Rectal smooth muscle tissue (tissue), 1 donor: ENCODE results near the gene OR2T1.

Experiments
- H3K27ac ChIP-seq: one replicate; pipeline ENCODE4 v1.7.0; 2013; ENCODE audit warnings: low read depth, low read length, inconsistent platforms
- H3K27me3 ChIP-seq: one replicate; pipeline ENCODE4 v1.7.0; 2013; ENCODE audit warnings: low read length; ENCODE audit not compliant: control insufficient read depth, insufficient read depth
- H3K36me3 ChIP-seq: one replicate; pipeline ENCODE4 v1.7.0; 2013; ENCODE audit warnings: low read length; ENCODE audit not compliant: control insufficient read depth, insufficient read depth
- H3K4me1 ChIP-seq: one replicate; pipeline ENCODE4 v1.7.0; 2013; ENCODE audit warnings: low read length; ENCODE audit not compliant: control insufficient read depth, insufficient read depth
- H3K4me3 ChIP-seq: one replicate; pipeline ENCODE4 v1.7.0; 2013; ENCODE audit warnings: low read length
- H3K9ac ChIP-seq: one replicate; pipeline ENCODE4 v1.7.0; 2013; ENCODE audit warnings: low read length

The OR2T1 gene, protein sequence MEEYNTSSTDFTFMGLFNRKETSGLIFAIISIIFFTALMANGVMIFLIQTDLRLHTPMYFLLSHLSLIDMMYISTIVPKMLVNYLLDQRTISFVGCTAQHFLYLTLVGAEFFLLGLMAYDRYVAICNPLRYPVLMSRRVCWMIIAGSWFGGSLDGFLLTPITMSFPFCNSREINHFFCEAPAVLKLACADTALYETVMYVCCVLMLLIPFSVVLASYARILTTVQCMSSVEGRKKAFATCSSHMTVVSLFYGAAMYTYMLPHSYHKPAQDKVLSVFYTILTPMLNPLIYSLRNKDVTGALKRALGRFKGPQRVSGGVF

DNA sequence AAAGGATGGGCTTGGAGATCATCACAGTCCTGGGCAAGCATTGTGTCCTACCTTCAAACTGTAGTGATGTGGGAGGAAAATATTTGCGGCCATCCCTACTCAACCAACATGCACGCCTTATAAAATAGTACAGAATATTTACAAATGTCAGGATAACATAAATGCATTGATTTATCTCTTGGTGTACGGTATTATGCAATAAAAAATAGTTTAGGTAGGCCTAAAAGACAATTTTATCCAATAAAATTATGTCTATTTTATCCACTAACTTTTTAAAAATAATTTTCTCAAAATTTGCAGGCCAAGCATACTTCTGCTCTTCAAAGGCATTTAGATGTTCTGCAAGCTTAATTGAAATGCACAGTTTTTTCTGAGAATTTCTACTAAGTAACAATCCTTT, at the start of gene OR2T1:
TSS of gene OR2T1 (plus strand) at position 301 of the 400 bp plus-strand sequence. CDS start 3,100 bp downstream, outside the sequence.
- H3K4me1 ChIP-seq = no peaks in the 10 kb centered on the region
- no peak within 1 kb of the TSS for H3K4me3 ChIP-seq
- H3K9ac ChIP-seq = no peak within 1 kb of the TSS
- H3K27me3 ChIP-seq = no peaks in the 10 kb centered on the region
- no peak within 1 kb of the TSS for H3K27ac ChIP-seq
- H3K36me3 ChIP-seq = no peaks in the 10 kb centered on the region

DNA sequence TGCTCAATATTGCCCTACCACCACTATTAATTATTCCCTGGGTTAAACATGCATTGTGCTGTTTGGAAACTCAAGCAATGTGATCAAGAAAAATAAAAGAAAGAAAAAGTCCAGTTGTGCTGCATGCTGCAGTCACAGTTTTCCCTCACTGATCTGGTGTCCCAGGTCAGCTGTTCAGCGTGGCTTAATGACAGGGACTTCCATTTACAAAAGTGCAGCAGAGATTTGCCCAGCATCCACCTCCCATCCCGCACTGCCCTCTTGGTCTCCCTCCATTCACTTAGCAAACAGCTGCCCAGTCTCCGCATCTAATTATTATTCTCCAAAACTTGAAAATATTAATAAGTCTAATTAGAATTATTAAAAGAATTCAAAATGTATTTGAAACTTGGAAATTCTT, 43.4 kb upstream of the OR2T1 start:
- Histone ChIP-seq H3K9ac (no peak overlapping the region), H3K27me3 (no peaks in the 10 kb centered on the region), H3K4me1 (no peaks in the 10 kb centered on the region), H3K27ac (no peak overlapping the region), H3K36me3 (no peaks in the 10 kb centered on the region), H3K4me3 (no peak overlapping the region)

DNA sequence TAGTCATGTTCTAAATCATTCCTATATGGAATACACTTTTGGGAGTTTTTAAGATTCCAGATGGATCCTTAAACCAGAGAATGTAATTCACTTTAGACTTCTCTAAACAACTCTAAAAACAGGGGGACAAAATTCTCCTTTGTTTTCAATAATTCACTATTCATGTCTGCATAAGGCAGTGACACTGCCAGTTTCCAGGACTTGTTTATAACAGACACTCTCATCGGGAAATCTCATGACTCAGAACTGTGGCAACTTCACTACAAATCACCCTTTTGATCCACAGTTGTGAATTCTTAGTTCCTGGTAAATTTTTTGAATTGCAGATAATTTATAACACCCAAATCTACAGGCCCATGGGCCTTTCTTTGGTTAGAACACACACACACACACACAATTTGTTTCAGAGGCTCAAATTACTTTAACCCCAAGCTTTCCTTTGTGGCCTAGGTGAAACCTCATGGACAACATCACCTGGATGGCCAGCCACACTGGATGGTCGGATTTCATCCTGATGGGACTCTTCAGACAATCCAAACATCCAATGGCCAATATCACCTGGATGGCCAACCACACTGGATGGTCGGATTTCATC, 41.6 kb upstream of the OR2T1 start, which contains the start of gene OR2T4:
TSS of gene OR2T4 (plus strand) at position 545 of the 595 bp plus-strand sequence. CDS start at position 545, 0 bp downstream.
- Histone ChIP-seq H3K4me3 (no peak within 1 kb of the TSS), H3K36me3 (no peaks in the 10 kb centered on the region), H3K27ac (no peak within 1 kb of the TSS), H3K27me3 (no peaks in the 10 kb centered on the region), H3K9ac (no peak within 1 kb of the TSS), H3K4me1 (no peaks in the 10 kb centered on the region)

DNA sequence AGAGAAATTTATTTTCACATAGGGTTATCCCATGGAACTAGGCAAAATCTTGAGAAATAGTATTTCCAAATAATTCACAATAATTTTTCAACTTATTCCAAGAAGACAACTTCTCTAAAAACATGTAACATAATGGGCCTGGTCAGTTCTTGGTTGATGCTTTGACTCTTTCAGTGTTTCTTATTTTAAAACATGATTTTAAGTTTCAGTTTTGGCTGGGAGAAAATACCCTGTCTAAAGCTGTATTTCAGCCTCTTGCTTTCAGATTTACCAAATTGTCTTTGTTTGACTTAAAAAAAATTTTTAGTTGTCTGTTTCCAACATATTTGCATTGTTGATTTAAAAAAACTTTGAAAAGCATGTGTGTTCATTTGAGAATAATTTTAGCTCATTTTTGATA, 36.2 kb upstream of the OR2T1 start:
- Histone ChIP-seq H3K36me3 (no peaks in the 10 kb centered on the region), H3K4me3 (no peak overlapping the region), H3K4me1 (no peaks in the 10 kb centered on the region), H3K27me3 (no peaks in the 10 kb centered on the region), H3K9ac (no peak overlapping the region), H3K27ac (no peak overlapping the region)

DNA sequence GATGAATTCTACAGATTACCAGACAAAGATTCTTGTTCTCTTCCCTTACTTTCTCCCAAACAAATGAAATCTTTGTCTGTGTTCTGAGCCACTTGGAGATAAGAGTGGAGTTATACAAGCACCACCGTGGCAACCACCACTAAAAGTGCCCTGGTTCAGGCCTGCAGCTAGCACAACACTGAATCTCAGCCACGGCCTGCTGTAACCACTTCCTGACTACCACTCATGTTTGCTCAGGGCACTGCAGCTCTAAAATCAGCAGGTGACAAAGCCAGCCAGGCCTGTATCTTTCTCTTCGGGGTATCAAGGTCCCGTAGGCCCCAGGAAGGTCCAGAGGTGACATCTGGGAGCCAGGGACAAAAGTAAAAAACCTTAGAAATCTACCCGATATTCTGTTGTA, 30.5 kb upstream of the OR2T1 start:
- Histone ChIP-seq H3K27me3 (no peaks in the 10 kb centered on the region), H3K9ac (no peak overlapping the region), H3K4me1 (no peaks in the 10 kb centered on the region), H3K4me3 (no peak overlapping the region), H3K27ac (no peak overlapping the region), H3K36me3 (no peaks in the 10 kb centered on the region)

DNA sequence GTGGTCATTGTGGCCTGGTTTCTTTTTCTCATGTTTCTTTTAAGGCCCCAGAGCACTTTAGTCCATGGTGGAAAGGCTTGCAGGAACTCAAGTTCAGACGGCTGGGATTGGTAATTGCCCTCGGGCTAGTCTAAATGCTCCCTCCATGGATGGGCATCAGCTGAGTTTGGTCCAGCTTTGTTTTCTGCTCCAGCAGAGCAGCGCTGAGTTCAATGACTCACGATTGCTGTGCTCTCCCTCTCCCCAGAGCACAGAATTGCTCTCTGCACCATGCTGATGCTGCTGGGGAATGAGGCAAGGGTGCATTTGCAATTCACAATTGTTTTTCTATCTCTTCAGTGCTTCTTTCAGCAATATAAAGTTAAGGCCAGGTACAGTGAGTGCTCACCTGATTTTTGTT, 29.1 kb upstream of the OR2T1 start:
- H3K4me3 ChIP-seq = no peak overlapping the region
- H3K27me3 ChIP-seq = no peaks in the 10 kb centered on the region
- no peaks in the 10 kb centered on the region for H3K4me1 ChIP-seq
- no peak overlapping the region for H3K9ac ChIP-seq
- H3K27ac ChIP-seq = no peak overlapping the region
- no peaks in the 10 kb centered on the region for H3K36me3 ChIP-seq

DNA sequence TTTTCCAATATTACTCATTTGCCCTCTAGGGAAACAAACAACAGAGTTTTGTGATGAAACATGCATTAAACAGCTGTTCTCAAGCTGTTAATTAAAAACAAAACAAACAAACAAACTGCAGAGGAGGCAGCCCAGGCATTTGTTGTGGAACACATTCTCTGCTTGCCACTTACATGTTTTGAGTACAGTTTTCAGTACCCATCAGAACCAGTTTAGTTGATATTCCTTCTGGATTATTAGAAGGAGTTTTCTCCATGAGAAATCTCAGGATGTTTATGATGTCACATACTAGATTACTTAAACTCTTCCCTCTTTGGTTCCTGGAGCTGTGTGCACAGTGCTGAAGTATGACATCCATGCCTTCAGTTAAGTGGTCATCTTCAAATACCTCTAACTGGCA, 27.4 kb upstream of the OR2T1 start, which contains the start of gene OR2T6:
TSS of gene OR2T6 (plus strand) at position 301 of the 400 bp plus-strand sequence. CDS start 11,863 bp downstream, outside the sequence.
- Histone ChIP-seq H3K9ac (no peak within 1 kb of the TSS), H3K27me3 (no peaks in the 10 kb centered on the region), H3K4me3 (no peak within 1 kb of the TSS), H3K27ac (no peak within 1 kb of the TSS), H3K4me1 (no peaks in the 10 kb centered on the region), H3K36me3 (no peaks in the 10 kb centered on the region)

DNA sequence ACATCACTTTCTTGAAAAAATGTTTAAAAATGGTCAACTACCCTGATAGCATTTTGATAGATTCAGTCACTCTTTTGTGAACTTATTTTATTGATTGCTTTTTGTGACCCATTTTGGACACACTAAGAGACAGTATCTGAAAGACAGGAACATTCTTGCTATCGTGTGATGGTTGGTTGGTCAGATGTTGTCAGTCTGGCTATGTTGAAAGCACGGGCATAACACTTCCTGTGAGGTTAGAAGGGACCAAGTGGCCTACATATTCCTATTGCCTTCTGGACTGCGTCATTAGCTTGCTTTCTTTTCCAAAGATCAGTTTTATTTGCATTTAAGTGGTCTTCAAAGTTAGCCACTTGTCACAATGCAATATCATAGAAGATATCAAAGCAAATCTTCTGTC, 25.9 kb upstream of the OR2T1 start:
- H3K27me3 ChIP-seq = no peaks in the 10 kb centered on the region
- H3K9ac ChIP-seq = no peak overlapping the region
- H3K4me3 ChIP-seq = no peak overlapping the region
- no peak overlapping the region for H3K27ac ChIP-seq
- H3K4me1 ChIP-seq = no peaks in the 10 kb centered on the region
- H3K36me3 ChIP-seq = no peaks in the 10 kb centered on the region

DNA sequence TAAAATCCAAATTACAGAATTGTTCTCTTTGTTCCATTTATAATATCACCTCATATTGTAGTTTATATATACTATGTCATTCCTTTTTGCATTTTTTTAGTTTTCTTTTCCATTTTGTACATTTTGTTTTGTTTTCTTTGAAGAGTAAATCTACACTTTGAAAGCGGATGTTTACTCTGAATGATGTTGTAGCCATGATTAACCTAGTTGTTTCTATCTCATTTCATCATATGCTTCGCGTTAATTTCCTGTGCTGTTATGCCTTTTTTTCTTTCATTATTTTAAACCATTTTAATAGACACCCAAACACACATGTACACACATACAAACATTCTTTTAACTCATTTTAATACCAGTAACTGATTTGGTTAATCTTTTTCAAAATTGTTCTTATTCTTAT, 22.0 kb upstream of the OR2T1 start:
- H3K9ac ChIP-seq = no peak overlapping the region
- H3K4me1 ChIP-seq = no peaks in the 10 kb centered on the region
- no peaks in the 10 kb centered on the region for H3K36me3 ChIP-seq
- H3K27me3 ChIP-seq = no peaks in the 10 kb centered on the region
- no peak overlapping the region for H3K4me3 ChIP-seq
- H3K27ac ChIP-seq = no peak overlapping the region

DNA sequence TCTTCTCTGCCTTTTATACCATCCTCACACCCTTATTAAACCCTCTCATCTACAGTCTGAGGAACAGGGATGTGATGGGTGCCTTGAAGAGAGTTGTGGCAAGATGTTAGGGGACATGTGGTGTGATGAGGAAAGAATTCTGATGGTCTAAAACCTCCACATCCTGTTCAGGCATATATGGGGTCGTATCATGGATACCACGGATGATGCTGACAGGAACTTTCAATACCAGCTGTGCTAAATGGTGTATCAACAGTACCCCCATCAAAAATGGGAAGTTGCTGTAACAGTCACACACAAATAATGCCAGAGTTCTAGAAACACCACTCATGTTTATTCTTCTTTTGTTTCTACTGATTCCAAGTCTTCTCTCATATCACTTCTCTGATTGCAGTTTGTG, 14.4 kb upstream of the OR2T1 start:
- Histone ChIP-seq H3K4me3 (no peak overlapping the region), H3K4me1 (no peaks in the 10 kb centered on the region), H3K27me3 (no peaks in the 10 kb centered on the region), H3K9ac (no peak overlapping the region), H3K36me3 (no peaks in the 10 kb centered on the region), H3K27ac (no peak overlapping the region)

DNA sequence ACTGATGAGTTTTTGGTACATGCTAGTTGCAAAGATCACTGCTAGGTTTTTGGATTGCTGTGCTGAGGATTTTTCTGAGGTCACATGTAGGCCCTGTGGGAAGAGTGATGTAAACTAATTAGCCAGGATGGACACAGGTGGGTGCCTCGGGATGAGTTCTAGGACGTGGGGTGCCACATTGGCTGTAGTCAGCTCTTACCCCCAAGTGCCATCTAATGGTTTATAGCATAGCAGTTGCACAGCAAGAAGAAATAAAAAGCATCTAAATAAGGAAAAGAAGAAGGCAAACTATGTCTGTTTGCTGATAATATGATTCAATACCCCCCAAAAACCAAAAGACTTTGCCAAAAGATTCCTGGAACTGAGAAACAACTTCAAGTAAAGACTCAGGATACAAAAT, 9.8 kb upstream of the OR2T1 start:
- Histone ChIP-seq H3K27ac (no peak overlapping the region), H3K9ac (no peak overlapping the region), H3K27me3 (no peaks in the 10 kb centered on the region), H3K4me3 (no peak overlapping the region), H3K36me3 (no peaks in the 10 kb centered on the region), H3K4me1 (no peaks in the 10 kb centered on the region)

DNA sequence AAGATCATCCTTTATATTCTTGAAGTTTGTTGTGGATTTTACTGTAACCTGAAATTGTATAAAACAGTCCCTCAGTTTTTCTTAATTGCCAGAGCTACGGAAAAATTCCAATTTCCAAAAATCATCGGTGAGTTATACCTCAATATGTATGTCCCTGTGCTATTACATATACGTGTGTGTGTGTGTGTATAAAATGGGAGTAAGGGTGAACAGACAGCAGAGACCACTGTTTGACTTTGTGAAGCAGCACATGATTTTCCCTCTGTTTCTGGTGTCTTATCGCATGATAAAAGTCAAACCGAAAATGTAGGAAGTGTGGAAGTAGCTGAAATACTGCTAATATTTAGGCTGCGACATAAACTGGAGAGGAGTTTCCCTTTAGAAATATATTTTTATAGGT, 1.2 kb downstream of the OR2T1 start:
- Histone ChIP-seq H3K36me3 (no peaks in the 10 kb centered on the region), H3K4me1 (no peaks in the 10 kb centered on the region), H3K27ac (no peak overlapping the region), H3K4me3 (no peak overlapping the region), H3K9ac (no peak overlapping the region), H3K27me3 (no peaks in the 10 kb centered on the region)
